HG03442 (cell line): Measurements from ENCODE around the gene HOOK1.

ENCODE experiments used
- ATAC-seq: cut with Tn5 transposase; IDR thresholded peaks from one replicate; pipeline ENCODE4 v1.9.1; 2021; ENCODE audit warnings: mild to moderate bottlenecking, moderate library complexity; ENCODE audit not compliant: unreplicated experiment

The HOOK1 gene

GRCh38 chr1:59814901-59815825 lies at the start of gene HOOK1:
Gene HOOK1, plus strand, starts transcription at chr1:59814949. Its CDS starts 169 bp downstream, at chr1:59815118.
- peak; percentile 26 for ATAC-seq

GRCh38 chr1:59765011-59765730 lies 49.6 kb upstream of the HOOK1 start:
- ATAC-seq = no peak

- ATAC-seq = no peak
Observed at GRCh38 chr1:59766227-59766855, 48.4 kb upstream of the HOOK1 start.

- ATAC-seq = no peak
Observed at GRCh38 chr1:59767119-59767518, 47.6 kb upstream of the HOOK1 start.

GRCh38 chr1:59768792-59769735 lies 45.7 kb upstream of the HOOK1 start:
- ATAC-seq = no peak

- ATAC-seq = no peak
Observed at GRCh38 chr1:59769736-59770095, 45.0 kb upstream of the HOOK1 start.

GRCh38 chr1:59771361-59771760 lies 43.4 kb upstream of the HOOK1 start:
- ATAC-seq = no peak

GRCh38 chr1:59775480-59775879 lies 39.3 kb upstream of the HOOK1 start:
- ATAC-seq = no peak

GRCh38 chr1:59776960-59777852 lies 37.5 kb upstream of the HOOK1 start:
- ATAC-seq = no peak

GRCh38 chr1:59779949-59780348 lies 34.8 kb upstream of the HOOK1 start:
- ATAC-seq = no peak

- ATAC-seq = no peak
Observed at GRCh38 chr1:59788825-59789224, 25.9 kb upstream of the HOOK1 start.

GRCh38 chr1:59798600-59798999 lies 16.1 kb upstream of the HOOK1 start:
- no peak for ATAC-seq

GRCh38 chr1:59803458-59804038 lies 11.2 kb upstream of the HOOK1 start:
- no peak for ATAC-seq

GRCh38 chr1:59804301-59804700 lies 10.4 kb upstream of the HOOK1 start:
- no peak for ATAC-seq

- ATAC-seq = no peak
Observed at GRCh38 chr1:59805554-59805953, 9.2 kb upstream of the HOOK1 start.

GRCh38 chr1:59814180-59814900 lies 409 bp upstream of the HOOK1 start:
- peak; percentile 98 for ATAC-seq

- no peak for ATAC-seq
Observed at GRCh38 chr1:59815892-59816291, 1.1 kb downstream of the HOOK1 start.

GRCh38 chr1:59816318-59816878 lies 1.6 kb downstream of the HOOK1 start:
- ATAC-seq = no peak
